ENCODE measurements around the gene RFC3. TPM values are rescaled to one million over a fixed set of nuclear protein-coding genes. Genes with fewer than 3 reads are reported as not detected.

The RFC3 gene
- total RNA-seq, 1 experiment from 2014 or later, result 38.2 TPM

GRCh38 chr13:33776239-33776881 is 41.6 kb upstream of the RFC3 start:
- Histone ChIP-seq H3K36me3 (ENCODE audit: control insufficient read depth in 1 of 2, insufficient read depth in 2 of 2, low read length in 2 of 2) (no peaks in the 10 kb centered on the region), H3K4me2 (ENCODE audit: low read length) (no peak overlapping the region), H4K20me1 (ENCODE audit: insufficient read depth) (0 out of 2 replicates have a peak, but pooled peaks cover 3% of the 10 kb centered on the region), H3K4me1 (ENCODE audit: control insufficient read depth in 1 of 2, insufficient read depth in 2 of 2, low read length in 2 of 2) (no peaks in the 10 kb centered on the region), H2AFZ (ENCODE audit: low read depth, low read length, poor library complexity, severe bottlenecking) (no peak overlapping the region), H3K4me3 (replicated peaks in 1 of 2; ENCODE audit: low read depth in 1 of 2, low read length in 2 of 2) (no peak overlapping the region), H3K9me3 (ENCODE audit: control insufficient read depth in 1 of 2, insufficient read depth in 1 of 2, low read depth in 1 of 2, low read length in 2 of 2) (no peaks in the 10 kb centered on the region; a peak in 1 of 4 replicates), H3K27me3 (ENCODE audit: insufficient read depth, low read length) (no peaks in the 10 kb centered on the region), H3K9ac (ENCODE audit: low read length) (no peak overlapping the region), H3K27ac (ENCODE audit: low read depth, low read length) (no peak overlapping the region), H3K9me2 (ENCODE audit: insufficient read depth) (no peaks in the 10 kb centered on the region), H3K79me2 (ENCODE audit: insufficient read depth, low read length) (no peaks in the 10 kb centered on the region)
- no TSS peak for BruUV-seq (replicated peaks)
- DNase-seq (ENCODE audit: low read depth, low spot score), result no peak
- TF ChIP-seq POLR2AphosphoS5 (IDR thresholded peaks at IDR 0.05; ENCODE audit: low read depth, low read length), result no peak
- TF ChIP-seq RAD21 (IDR thresholded peaks at IDR 0.05; ENCODE audit: low read depth), result no peak
- no peak for TF ChIP-seq YY1 (IDR thresholded peaks at IDR 0.05; ENCODE audit: extremely low read depth, insufficient replicate concordance, low read depth, low read length)
- TF ChIP-seq, protein P1, sequence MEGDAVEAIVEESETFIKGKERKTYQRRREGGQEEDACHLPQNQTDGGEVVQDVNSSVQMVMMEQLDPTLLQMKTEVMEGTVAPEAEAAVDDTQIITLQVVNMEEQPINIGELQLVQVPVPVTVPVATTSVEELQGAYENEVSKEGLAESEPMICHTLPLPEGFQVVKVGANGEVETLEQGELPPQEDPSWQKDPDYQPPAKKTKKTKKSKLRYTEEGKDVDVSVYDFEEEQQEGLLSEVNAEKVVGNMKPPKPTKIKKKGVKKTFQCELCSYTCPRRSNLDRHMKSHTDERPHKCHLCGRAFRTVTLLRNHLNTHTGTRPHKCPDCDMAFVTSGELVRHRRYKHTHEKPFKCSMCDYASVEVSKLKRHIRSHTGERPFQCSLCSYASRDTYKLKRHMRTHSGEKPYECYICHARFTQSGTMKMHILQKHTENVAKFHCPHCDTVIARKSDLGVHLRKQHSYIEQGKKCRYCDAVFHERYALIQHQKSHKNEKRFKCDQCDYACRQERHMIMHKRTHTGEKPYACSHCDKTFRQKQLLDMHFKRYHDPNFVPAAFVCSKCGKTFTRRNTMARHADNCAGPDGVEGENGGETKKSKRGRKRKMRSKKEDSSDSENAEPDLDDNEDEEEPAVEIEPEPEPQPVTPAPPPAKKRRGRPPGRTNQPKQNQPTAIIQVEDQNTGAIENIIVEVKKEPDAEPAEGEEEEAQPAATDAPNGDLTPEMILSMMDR (IDR thresholded peaks at IDR 0.05 in 2 of 3, conservative IDR thresholded peaks at IDR 0.05 in 1 of 3; ENCODE audit: borderline replicate concordance in 1 of 3, insufficient read depth in 1 of 3, low read depth in 2 of 3, low read length in 2 of 3), result no peak
- TF ChIP-seq POLR2A (IDR thresholded peaks at IDR 0.05; ENCODE audit: borderline replicate concordance, extremely low read depth, insufficient read depth, insufficient read length), result no peak
- TF ChIP-seq EGR1 (IDR thresholded peaks at IDR 0.05; ENCODE audit: low read depth), result no peak
- no peak for TF ChIP-seq SRF (IDR thresholded peaks at IDR 0.05; ENCODE audit: low read depth)
- no peak for TF ChIP-seq SIN3A (IDR thresholded peaks at IDR 0.05; ENCODE audit: low read depth)
- TF ChIP-seq, protein P2, sequence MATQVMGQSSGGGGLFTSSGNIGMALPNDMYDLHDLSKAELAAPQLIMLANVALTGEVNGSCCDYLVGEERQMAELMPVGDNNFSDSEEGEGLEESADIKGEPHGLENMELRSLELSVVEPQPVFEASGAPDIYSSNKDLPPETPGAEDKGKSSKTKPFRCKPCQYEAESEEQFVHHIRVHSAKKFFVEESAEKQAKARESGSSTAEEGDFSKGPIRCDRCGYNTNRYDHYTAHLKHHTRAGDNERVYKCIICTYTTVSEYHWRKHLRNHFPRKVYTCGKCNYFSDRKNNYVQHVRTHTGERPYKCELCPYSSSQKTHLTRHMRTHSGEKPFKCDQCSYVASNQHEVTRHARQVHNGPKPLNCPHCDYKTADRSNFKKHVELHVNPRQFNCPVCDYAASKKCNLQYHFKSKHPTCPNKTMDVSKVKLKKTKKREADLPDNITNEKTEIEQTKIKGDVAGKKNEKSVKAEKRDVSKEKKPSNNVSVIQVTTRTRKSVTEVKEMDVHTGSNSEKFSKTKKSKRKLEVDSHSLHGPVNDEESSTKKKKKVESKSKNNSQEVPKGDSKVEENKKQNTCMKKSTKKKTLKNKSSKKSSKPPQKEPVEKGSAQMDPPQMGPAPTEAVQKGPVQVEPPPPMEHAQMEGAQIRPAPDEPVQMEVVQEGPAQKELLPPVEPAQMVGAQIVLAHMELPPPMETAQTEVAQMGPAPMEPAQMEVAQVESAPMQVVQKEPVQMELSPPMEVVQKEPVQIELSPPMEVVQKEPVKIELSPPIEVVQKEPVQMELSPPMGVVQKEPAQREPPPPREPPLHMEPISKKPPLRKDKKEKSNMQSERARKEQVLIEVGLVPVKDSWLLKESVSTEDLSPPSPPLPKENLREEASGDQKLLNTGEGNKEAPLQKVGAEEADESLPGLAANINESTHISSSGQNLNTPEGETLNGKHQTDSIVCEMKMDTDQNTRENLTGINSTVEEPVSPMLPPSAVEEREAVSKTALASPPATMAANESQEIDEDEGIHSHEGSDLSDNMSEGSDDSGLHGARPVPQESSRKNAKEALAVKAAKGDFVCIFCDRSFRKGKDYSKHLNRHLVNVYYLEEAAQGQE (IDR thresholded peaks at IDR 0.05; ENCODE audit: low read depth), result no peak
- intact Hi-C loops (cut with micrococcal nuclease), result no loop called here
- RAD21 ChIA-PET (ENCODE audit: low non-redundant PET in 1 of 2, low total read pairs in 2 of 2, uncharacterized antibody in 2 of 2, unreplicated experiment in 2 of 2), result no interaction called here
- CTCF ChIA-PET, result no interaction called here
- no peak for ATAC-seq
- POLR2A ChIA-PET, result no interaction called here
